BLaER1 treated with 17β-estradiol and CSF1 and Interleukin-3, amounts not matched to agents 10 nM and 100 nM (cell line): ENCODE results near the gene SOS1.
"Not testable (repeated sequence)": the region's sequence is repeated elsewhere in the genome, so short reads cannot be mapped to it uniquely, and the experiment has no call there.

Experiments used
- H3K27ac ChIP-seq, 11 experiments: shearing (Covaris generic); formaldehyde crosslinking; 2 replicates each; pipeline ENCODE4 v1.8.1; 2022
- H3K27me3 ChIP-seq, 11 experiments: shearing (Covaris generic); formaldehyde crosslinking; 2 replicates each; pipeline ENCODE4 v1.8.1; 2022
- H3K36me3 ChIP-seq, 11 experiments: shearing (Covaris generic); formaldehyde crosslinking; 2 replicates each; pipeline ENCODE4 v1.8.1; 2022
- H3K4me1 ChIP-seq, 10 experiments: shearing (Covaris generic); formaldehyde crosslinking; 2 replicates each; pipeline ENCODE4 v1.8.1; 2022
- H3K4me2 ChIP-seq, 11 experiments: shearing (Covaris generic); formaldehyde crosslinking; 2 replicates each; pipeline ENCODE4 v1.8.1; 2022
- H3K4me3 ChIP-seq, 10 experiments: shearing (Covaris generic); formaldehyde crosslinking; 2 replicates each; pipeline ENCODE4 v1.8.1; 2022
- H3K9ac ChIP-seq, 11 experiments: shearing (Covaris generic); formaldehyde crosslinking; 2 replicates each; pipeline ENCODE4 v1.8.1; 2022
- H3K9me3 ChIP-seq, 11 experiments: shearing (Covaris generic); formaldehyde crosslinking; replicated peaks in 1 of 11; 2 replicates each; pipeline ENCODE4 v1.8.1; 2022
- H4K20me1 ChIP-seq, 11 experiments: shearing (Covaris generic); formaldehyde crosslinking; 2 replicates each; pipeline ENCODE4 v1.8.1; 2022
- Cebpa-rat ChIP-seq, 11 experiments: shearing (Covaris generic); IDR thresholded peaks; 2 replicates each; pipeline ENCODE4 v1.8.1; 2022

SOS1 gene

DNA sequence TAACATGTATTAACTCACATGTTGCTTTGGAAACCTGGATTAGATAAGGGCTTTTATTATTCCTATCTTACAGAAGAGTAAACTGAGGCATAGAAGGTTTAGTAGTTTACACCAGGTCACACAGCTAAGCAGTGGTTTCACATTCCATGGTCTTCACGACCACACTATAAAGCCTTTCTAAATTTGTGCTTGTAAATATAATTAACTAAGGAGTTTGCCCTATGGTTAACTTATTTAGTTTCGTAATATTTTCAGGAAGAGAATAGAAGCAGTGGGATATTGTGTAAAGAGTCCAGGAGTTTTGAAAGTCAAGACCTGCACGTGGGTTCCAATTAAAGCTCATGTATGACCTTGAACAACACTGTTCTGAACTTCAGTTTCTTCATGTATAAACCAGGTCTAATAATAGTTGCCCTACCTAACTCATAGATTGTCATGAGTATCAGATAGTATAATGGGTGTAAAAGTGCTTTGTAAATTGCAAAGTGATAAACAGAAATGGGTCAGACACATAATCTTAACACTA, 19.5 kb upstream of the SOS1 start:
- no peak for TF ChIP-seq Cebpa-rat (IDR thresholded peaks at IDR 0.05)
- no peaks in the 10 kb centered on the region for H3K36me3 ChIP-seq
- peaks cover 5 to 73% (median 7%) of the 10 kb centered on the region in 10 experiments; a peak in 17 of 20 replicates for H3K4me1 ChIP-seq
- peak overlapping the region in 3 of 11 experiments; percentile 64 to 86 (median 73); a peak in 6 of 22 replicates for H3K27ac ChIP-seq
- no peak overlapping the region for H3K4me3 ChIP-seq
- H4K20me1 ChIP-seq, result no peaks in the 10 kb centered on the region
- H3K9ac ChIP-seq, result peak overlapping the region in 3 of 11 experiments; percentile 43 to 63 (median 59); a peak in 5 of 22 replicates
- peak overlapping the region in 4 of 11 experiments; percentile 4 to 83 (median 31); a peak in 6 of 22 replicates for H3K4me2 ChIP-seq
- peaks cover 0 to 11% (median 0%) of the 10 kb centered on the region in 11 experiments; a peak in 3 of 22 replicates for H3K9me3 ChIP-seq
- H3K27me3 ChIP-seq, result no peaks in the 10 kb centered on the region

DNA sequence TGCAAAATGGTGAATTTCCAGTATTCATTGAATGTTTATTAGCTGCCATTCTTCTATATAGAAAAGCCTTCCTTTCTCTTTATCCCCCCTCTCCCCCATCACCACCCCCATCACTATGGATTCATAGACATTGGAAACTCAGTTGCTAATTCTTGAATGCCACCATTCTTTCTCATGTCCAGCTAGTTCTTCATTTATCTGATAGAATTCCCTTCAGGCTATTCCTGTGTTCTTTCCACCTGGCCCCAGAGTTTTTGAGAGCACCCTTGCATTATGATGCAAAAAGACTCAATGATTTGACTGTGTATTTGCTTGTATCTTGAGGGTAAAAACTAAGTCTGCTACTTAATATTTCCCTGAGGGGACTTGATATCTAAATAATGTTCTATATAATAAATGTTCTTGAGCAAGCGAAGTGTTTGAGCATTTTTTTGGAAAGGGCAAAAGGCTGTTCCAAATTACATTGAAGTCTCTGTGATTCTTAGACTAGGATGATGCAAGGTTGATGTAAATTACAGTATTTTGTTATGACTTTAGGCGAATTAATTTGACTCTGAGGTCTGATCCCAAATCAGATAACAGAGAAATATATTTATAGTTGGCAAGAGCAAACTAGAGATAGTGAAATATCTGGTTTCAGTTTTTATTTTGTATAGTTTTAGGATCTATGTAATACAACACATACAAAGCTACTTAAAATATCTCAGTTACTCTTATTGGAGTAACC, 18.8 kb upstream of the SOS1 start:
- peaks cover 5 to 68% (median 7%) of the 10 kb centered on the region in 10 experiments; a peak in 17 of 20 replicates for H3K4me1 ChIP-seq
- H3K27me3 ChIP-seq, result no peaks in the 10 kb centered on the region
- H3K4me3 ChIP-seq, result no peak overlapping the region
- H3K9ac ChIP-seq, result 0 out of 22 replicates have a peak overlapping the region, but pooled peaks of 1 of the 11 experiments have one; percentile 59
- peak overlapping the region in 3 of 11 experiments; percentile 64 to 86 (median 73); a peak in 5 of 22 replicates for H3K27ac ChIP-seq
- no peaks in the 10 kb centered on the region for H3K36me3 ChIP-seq
- H4K20me1 ChIP-seq, result no peaks in the 10 kb centered on the region
- peaks cover 0 to 6% (median 0%) of the 10 kb centered on the region in 11 experiments; a peak in 2 of 22 replicates for H3K9me3 ChIP-seq
- TF ChIP-seq Cebpa-rat (IDR thresholded peaks at IDR 0.05), result no peak
- peak overlapping the region in 3 of 11 experiments; percentile 24 to 83 (median 38); a peak in 4 of 22 replicates for H3K4me2 ChIP-seq

DNA sequence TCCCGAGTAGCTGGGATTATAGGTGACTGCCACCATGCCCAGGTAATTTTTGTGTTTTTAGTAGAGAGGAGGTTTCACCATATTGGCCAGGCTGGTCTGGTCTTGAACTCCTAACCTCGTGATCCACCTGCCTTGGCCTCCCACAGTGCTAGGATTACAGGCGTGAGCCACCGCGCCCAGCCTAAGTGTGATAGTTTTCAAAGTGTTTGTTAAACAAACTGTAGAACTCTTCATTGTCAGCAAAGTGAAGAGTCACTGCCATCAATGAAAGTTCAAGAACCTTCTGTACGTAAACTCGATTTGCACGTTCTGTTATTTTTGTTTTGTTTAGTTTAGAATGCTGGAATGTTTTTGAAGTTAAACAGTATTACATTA, 18.0 kb upstream of the SOS1 start:
- Histone ChIP-seq H3K27me3 (no peaks in the 10 kb centered on the region), H3K4me2 (peak overlapping the region in 1 of 11 experiments; percentile 30; a peak in 1 of 22 replicates), H3K36me3 (no peaks in the 10 kb centered on the region)

DNA sequence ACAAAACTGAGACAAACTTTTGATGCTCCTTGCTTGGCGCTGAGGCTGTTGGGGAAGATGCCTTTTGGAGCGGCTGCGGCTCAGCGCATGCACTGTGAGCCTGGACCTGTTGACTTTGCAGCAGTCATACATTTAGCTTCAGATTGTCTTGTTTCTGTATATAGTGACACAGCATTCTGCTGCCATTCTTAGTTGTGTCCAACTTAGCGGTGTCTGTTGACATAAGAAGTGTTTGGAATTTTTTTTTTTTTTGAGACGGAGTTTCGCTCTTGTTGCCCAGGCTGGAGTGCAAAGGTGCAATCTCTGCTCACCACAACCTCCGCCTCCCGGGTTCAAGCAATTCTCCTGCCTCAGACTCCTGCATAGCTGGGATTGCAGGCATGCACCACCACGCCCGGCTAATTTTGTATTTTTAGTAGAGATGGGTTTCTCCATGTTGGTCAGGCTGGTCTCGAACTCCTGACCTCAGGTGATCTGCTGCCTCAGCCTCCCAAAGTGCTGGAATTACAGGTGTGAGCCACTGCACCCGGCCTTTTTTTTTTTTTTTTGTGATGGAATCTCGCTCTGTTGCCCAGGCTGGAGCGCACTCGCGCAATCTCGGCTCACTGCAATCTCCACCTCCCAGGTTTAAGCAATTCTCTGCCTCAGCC, 17.5 kb upstream of the SOS1 start:
- not testable (repeated sequence) for H4K20me1 ChIP-seq, H3K4me2 ChIP-seq, H3K9me3 ChIP-seq, H3K4me3 ChIP-seq, H3K36me3 ChIP-seq, H3K9ac ChIP-seq, H3K27me3 ChIP-seq, H3K27ac ChIP-seq
- peaks cover 5 to 55% (median 7%) of the 10 kb centered on the region in 10 experiments; a peak in 17 of 20 replicates for H3K4me1 ChIP-seq

More for the DNA sequence above, 18.0 kb upstream of the SOS1 start:
- H3K9ac ChIP-seq, result no peak overlapping the region
- H3K4me1 ChIP-seq, result peaks cover 5 to 60% (median 7%) of the 10 kb centered on the region in 10 experiments; a peak in 17 of 20 replicates
- no peaks in the 10 kb centered on the region for H4K20me1 ChIP-seq
- H3K4me3 ChIP-seq, result no peak overlapping the region
- H3K27ac ChIP-seq, result no peak overlapping the region
- no peaks in the 10 kb centered on the region for H3K9me3 ChIP-seq
- no peak for TF ChIP-seq Cebpa-rat (IDR thresholded peaks at IDR 0.05)

DNA sequence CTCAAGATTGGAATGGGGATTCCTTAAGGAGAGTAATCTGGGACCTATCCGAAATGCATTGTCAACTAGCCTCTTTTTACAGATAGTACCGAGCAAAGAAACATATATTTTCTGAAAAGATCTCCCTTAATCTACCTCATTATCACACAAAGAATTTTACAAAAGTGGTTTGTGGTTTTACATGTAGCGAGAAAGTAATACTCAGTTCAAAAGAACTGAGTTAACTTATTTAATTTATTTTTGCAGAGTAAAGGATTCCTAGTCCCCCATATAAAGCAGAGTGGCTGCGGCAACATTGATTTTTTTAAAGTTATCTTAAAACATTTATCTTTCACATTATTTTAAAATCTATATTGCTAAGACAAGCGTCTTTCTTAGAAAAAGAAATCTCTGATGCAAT, 15.9 kb upstream of the SOS1 start:
- no peak overlapping the region for H3K4me3 ChIP-seq
- H3K27ac ChIP-seq, result no peak overlapping the region
- H3K9ac ChIP-seq, result no peak overlapping the region
- peaks cover 5 to 39% (median 7%) of the 10 kb centered on the region in 10 experiments; a peak in 16 of 20 replicates for H3K4me1 ChIP-seq
- H3K27me3 ChIP-seq, result no peaks in the 10 kb centered on the region
- TF ChIP-seq Cebpa-rat (IDR thresholded peaks at IDR 0.05), result no peak
- H4K20me1 ChIP-seq, result no peaks in the 10 kb centered on the region
- no peaks in the 10 kb centered on the region for H3K9me3 ChIP-seq
- no peak overlapping the region for H3K4me2 ChIP-seq
- H3K36me3 ChIP-seq, result no peaks in the 10 kb centered on the region

DNA sequence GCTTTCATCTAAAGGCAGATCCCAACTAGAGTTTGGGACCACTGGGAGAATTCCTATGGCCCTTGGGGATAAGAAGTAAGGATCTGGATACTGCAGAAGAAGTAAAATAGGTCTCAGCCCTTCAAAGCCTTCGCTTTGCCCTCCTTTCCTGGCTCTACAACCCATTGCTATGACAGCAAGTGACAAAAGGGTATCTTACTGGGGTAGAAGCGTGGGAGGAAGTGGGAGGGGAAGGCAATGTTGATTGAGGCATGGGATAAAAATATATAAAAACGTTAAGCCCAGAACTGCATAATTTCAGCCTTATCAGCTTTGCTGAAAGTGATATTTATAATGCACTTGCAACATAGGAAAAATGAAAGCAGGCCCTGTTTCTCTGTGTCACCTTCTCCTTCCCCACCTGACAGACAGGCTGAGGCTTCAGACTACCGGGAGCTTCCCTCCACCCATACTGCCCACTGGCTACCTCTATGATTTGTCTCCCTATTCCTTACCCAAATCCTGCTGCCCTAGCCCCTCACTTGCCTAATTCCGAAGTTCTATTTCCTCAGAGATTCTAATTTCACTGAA, 14.9 kb upstream of the SOS1 start:
- H3K4me3 ChIP-seq, result no peak overlapping the region
- no peaks in the 10 kb centered on the region for H3K9me3 ChIP-seq
- H4K20me1 ChIP-seq, result no peaks in the 10 kb centered on the region
- peaks cover 5 to 34% (median 7%) of the 10 kb centered on the region in 10 experiments; a peak in 16 of 20 replicates for H3K4me1 ChIP-seq
- no peak for TF ChIP-seq Cebpa-rat (IDR thresholded peaks at IDR 0.05)
- no peak overlapping the region for H3K27ac ChIP-seq
- peak overlapping the region; percentile 2 to 48 (median 28); a peak in 11 of 22 replicates for H3K4me2 ChIP-seq
- H3K9ac ChIP-seq, result no peak overlapping the region
- no peaks in the 10 kb centered on the region for H3K36me3 ChIP-seq
- no peaks in the 10 kb centered on the region for H3K27me3 ChIP-seq

DNA sequence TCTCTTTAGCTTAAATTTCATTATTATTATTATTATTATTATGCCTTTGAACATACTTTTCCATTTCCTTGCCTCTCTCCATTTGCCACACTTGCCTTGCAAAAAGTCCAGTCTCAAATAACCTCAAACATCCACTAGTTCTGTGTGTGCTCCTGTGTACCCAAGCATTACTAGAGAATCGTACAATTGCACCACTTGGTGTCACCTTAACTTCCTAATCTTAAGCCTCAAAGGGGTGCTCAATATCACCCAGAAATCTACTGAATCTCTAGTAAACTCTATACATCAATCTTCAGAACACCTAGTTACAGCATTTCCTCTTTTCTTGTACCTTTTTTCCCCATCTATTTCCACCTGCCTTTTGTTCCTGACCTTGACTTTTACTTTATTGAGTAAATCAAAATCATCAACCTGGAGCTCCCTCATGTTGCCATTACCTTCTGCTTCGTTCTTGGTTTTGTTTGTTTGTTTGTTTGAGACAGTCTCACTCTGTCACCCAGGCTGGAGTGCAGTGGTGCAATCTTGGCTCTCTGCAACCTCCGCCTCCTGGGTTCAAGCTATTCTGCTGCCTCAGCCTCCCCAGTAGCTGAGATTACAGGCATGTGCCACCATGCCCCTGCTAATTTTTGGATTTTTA, 12.5 kb upstream of the SOS1 start:
- no peak for TF ChIP-seq Cebpa-rat (IDR thresholded peaks at IDR 0.05)
- H3K27ac ChIP-seq, result no peak overlapping the region

DNA sequence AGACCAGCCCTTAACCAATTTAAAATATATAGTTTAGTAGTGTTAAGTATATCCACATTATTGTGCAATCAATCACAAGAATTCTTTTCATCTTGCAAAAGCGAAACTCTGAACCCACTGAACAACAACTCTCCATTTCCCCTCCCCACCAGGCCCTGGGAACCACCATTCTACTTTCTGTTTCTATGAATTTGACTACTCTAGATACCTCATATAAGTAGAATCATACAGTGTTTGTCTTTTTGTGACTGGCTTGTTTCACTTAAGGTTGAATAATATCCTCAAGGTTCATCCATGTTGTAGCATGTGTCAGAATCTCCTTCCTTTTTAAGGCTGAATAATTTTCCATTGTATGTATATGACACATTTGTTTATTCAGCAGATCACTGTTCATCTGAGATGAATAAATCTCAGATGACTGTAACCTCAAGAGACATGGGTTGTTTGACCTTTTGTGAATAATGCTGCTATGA, 8.1 kb upstream of the SOS1 start:
- H3K4me1 ChIP-seq, result peaks cover 29 to 60% (median 45%) of the 10 kb centered on the region in 10 experiments
- TF ChIP-seq Cebpa-rat (IDR thresholded peaks at IDR 0.05), result peak in 8 of 11 experiments; percentile 42 to 97 (median 87); a peak in 13 of 22 replicates
- H3K9me3 ChIP-seq, result no peaks in the 10 kb centered on the region
- no peaks in the 10 kb centered on the region for H3K36me3 ChIP-seq
- no peaks in the 10 kb centered on the region for H3K27me3 ChIP-seq
- H3K4me3 ChIP-seq, result peak overlapping the region in 1 of 10 experiments; percentile 9; a peak in 1 of 20 replicates
- peak overlapping the region; percentile 19 to 84 (median 75); a peak in 19 of 22 replicates for H3K27ac ChIP-seq
- peak overlapping the region in 6 of 11 experiments; percentile 35 to 69 (median 54); a peak in 11 of 22 replicates for H3K9ac ChIP-seq
- H3K4me2 ChIP-seq, result peak overlapping the region; percentile 25 to 83 (median 75); a peak in 21 of 22 replicates
- no peaks in the 10 kb centered on the region for H4K20me1 ChIP-seq

More for the DNA sequence above, 12.5 kb upstream of the SOS1 start:
- H3K4me1 ChIP-seq, result peaks cover 18 to 38% (median 24%) of the 10 kb centered on the region in 10 experiments
- H3K27me3 ChIP-seq, result no peaks in the 10 kb centered on the region
- no peaks in the 10 kb centered on the region for H3K36me3 ChIP-seq
- H3K9me3 ChIP-seq, result no peaks in the 10 kb centered on the region
- no peak overlapping the region for H3K4me3 ChIP-seq
- no peak overlapping the region for H3K4me2 ChIP-seq
- H3K9ac ChIP-seq, result no peak overlapping the region
- no peaks in the 10 kb centered on the region for H4K20me1 ChIP-seq
